ENCODE results near the gene PTCHD1.

GRCh38 chrX:23386260-23386659 is 51.6 kb downstream of the PTCHD1 start:
- TF ChIP-seq, protein P1, sequence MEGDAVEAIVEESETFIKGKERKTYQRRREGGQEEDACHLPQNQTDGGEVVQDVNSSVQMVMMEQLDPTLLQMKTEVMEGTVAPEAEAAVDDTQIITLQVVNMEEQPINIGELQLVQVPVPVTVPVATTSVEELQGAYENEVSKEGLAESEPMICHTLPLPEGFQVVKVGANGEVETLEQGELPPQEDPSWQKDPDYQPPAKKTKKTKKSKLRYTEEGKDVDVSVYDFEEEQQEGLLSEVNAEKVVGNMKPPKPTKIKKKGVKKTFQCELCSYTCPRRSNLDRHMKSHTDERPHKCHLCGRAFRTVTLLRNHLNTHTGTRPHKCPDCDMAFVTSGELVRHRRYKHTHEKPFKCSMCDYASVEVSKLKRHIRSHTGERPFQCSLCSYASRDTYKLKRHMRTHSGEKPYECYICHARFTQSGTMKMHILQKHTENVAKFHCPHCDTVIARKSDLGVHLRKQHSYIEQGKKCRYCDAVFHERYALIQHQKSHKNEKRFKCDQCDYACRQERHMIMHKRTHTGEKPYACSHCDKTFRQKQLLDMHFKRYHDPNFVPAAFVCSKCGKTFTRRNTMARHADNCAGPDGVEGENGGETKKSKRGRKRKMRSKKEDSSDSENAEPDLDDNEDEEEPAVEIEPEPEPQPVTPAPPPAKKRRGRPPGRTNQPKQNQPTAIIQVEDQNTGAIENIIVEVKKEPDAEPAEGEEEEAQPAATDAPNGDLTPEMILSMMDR (IDR thresholded peaks at IDR 0.05) = no peak
- TF ChIP-seq POLR2A (IDR thresholded peaks at IDR 0.05) = no peak

Measured in esophagus squamous epithelium (tissue), 4 donors.